Measurements from ENCODE around the gene ROBO2.

Gene ROBO2

GRCh38 chr3:77039606-77040171, at the start of gene ROBO2:
Gene ROBO2 (plus strand): TSS chr3:77040099. CDS start chr3:77040786, 687 bp downstream.
- no peak for DNase-seq (ENCODE audit: low read depth, low spot score)

GRCh38 chr3:76990606-76991005, 49.3 kb upstream of the ROBO2 start:
- DNase-seq (ENCODE audit: low read depth, low spot score): no peak

GRCh38 chr3:76991165-76991564, 48.7 kb upstream of the ROBO2 start:
- no peak for DNase-seq (ENCODE audit: low read depth, low spot score)

- DNase-seq (ENCODE audit: low read depth, low spot score): no peak
Measured at GRCh38 chr3:76997733-76998132, 42.2 kb upstream of the ROBO2 start.

GRCh38 chr3:76998555-76998954, 41.3 kb upstream of the ROBO2 start:
- DNase-seq (ENCODE audit: low read depth, low spot score): no peak

GRCh38 chr3:77001062-77001701, 38.7 kb upstream of the ROBO2 start:
- no peak for DNase-seq (ENCODE audit: low read depth, low spot score)

- DNase-seq (ENCODE audit: low read depth, low spot score): no peak
Measured at GRCh38 chr3:77014226-77014625, 25.7 kb upstream of the ROBO2 start.

- DNase-seq (ENCODE audit: low read depth, low spot score): no peak
Measured at GRCh38 chr3:77025471-77025870, 14.4 kb upstream of the ROBO2 start.

GRCh38 chr3:77026904-77027634, 12.8 kb upstream of the ROBO2 start:
- DNase-seq (ENCODE audit: low read depth, low spot score): no peak

GRCh38 chr3:77028005-77028404, 11.9 kb upstream of the ROBO2 start:
- DNase-seq (ENCODE audit: low read depth, low spot score): no peak

- DNase-seq (ENCODE audit: low read depth, low spot score): peak; percentile 71
Measured at GRCh38 chr3:77038468-77038929, 1.4 kb upstream of the ROBO2 start.

GRCh38 chr3:77038930-77039605, 831 bp upstream of the ROBO2 start:
- DNase-seq (ENCODE audit: low read depth, low spot score): no peak

GRCh38 chr3:77040216-77040615, 317 bp downstream of the ROBO2 start:
- no peak for DNase-seq (ENCODE audit: low read depth, low spot score)

GRCh38 chr3:77040926-77041722, 1.2 kb downstream of the ROBO2 start:
- no peak for DNase-seq (ENCODE audit: low read depth, low spot score)

- no peak for DNase-seq (ENCODE audit: low read depth, low spot score)
Measured at GRCh38 chr3:77041811-77042210, 1.9 kb downstream of the ROBO2 start.

GRCh38 chr3:77042343-77042742, 2.4 kb downstream of the ROBO2 start:
- no peak for DNase-seq (ENCODE audit: low read depth, low spot score)

GRCh38 chr3:77042882-77043281, 3.0 kb downstream of the ROBO2 start:
- no peak for DNase-seq (ENCODE audit: low read depth, low spot score)

GRCh38 chr3:77045686-77046085, 5.8 kb downstream of the ROBO2 start:
- DNase-seq (ENCODE audit: low read depth, low spot score): no peak

- no peak for DNase-seq (ENCODE audit: low read depth, low spot score)
Measured at GRCh38 chr3:77048186-77048585, 8.3 kb downstream of the ROBO2 start.

- DNase-seq (ENCODE audit: low read depth, low spot score): no peak
Measured at GRCh38 chr3:77051591-77051990, 11.7 kb downstream of the ROBO2 start.

GRCh38 chr3:77052051-77052501, 12.2 kb downstream of the ROBO2 start:
- DNase-seq (ENCODE audit: low read depth, low spot score): no peak
